ENCODE results near the gene SCUBE3. TPM values are rescaled to one million over a fixed set of nuclear protein-coding genes. Genes with fewer than 3 reads are reported as not detected.

SCUBE3 gene
- total and polyA plus RNA-seq, 9 of the 15 experiments (the other 6 are each of a cell fraction or from before 2014, with no cell fraction given), result 0.01 to 0.11 TPM; not detected in 7

- TF ChIP-seq, protein P1, sequence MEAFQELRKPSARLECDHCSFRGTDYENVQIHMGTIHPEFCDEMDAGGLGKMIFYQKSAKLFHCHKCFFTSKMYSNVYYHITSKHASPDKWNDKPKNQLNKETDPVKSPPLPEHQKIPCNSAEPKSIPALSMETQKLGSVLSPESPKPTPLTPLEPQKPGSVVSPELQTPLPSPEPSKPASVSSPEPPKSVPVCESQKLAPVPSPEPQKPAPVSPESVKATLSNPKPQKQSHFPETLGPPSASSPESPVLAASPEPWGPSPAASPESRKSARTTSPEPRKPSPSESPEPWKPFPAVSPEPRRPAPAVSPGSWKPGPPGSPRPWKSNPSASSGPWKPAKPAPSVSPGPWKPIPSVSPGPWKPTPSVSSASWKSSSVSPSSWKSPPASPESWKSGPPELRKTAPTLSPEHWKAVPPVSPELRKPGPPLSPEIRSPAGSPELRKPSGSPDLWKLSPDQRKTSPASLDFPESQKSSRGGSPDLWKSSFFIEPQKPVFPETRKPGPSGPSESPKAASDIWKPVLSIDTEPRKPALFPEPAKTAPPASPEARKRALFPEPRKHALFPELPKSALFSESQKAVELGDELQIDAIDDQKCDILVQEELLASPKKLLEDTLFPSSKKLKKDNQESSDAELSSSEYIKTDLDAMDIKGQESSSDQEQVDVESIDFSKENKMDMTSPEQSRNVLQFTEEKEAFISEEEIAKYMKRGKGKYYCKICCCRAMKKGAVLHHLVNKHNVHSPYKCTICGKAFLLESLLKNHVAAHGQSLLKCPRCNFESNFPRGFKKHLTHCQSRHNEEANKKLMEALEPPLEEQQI (IDR thresholded peaks at IDR 0.05), result no peak
- TF ChIP-seq CBFB (CRISPR knock-in tag; IDR thresholded peaks at IDR 0.05) (no peak), ETS2 (tag; IDR thresholded peaks at IDR 0.05; ENCODE audit: borderline replicate concordance, poor library complexity, severe bottlenecking) (no peak), FOXK2 (conservative IDR thresholded peaks at IDR 0.05 in 1 of 2, IDR thresholded peaks at IDR 0.05 in 1 of 2; ENCODE audit: low read depth in 2 of 2) (peak; percentile 62 to 80; a peak in 3 of 4 replicates), RUNX1 (IDR thresholded peaks at IDR 0.05; ENCODE audit: low read depth) (no peak), NBN (IDR thresholded peaks at IDR 0.05; ENCODE audit: low read depth) (0 out of 2 replicates have a peak, but pooled peaks have one; percentile 35), NFIX (CRISPR knock-in tag; IDR thresholded peaks at IDR 0.05; ENCODE audit: low read depth) (no peak), MAFF (IDR thresholded peaks at IDR 0.05; ENCODE audit: low read length) (no peak; the same call in 1 of the 2 replicates), CREM (IDR thresholded peaks at IDR 0.05; ENCODE audit: low read depth) (peak; percentile 40; the same call in 1 of the 2 replicates), SNRNP70 (optimal IDR thresholded peaks at IDR 0.05; ENCODE audit: low read depth, low read length) (no peak), TBP (optimal IDR thresholded peaks at IDR 0.05; ENCODE audit: low read depth, low read length) (no peak), IRF2 (CRISPR knock-in tag; IDR thresholded peaks at IDR 0.05) (no peak), SMARCA4 (IDR thresholded peaks at IDR 0.05) (peak; percentile 71; the same call in 1 of the 2 replicates), CXXC5 (CRISPR knock-in tag; IDR thresholded peaks at IDR 0.05) (no peak; the same call in 1 of the 2 replicates), ZNF324 (CRISPR knock-in tag; IDR thresholded peaks at IDR 0.05) (0 out of 2 replicates have a peak, but pooled peaks have one; percentile 31), EHMT2 (IDR thresholded peaks at IDR 0.05) (no peak), POLR2AphosphoS5 (IDR thresholded peaks at IDR 0.05; ENCODE audit: control insufficient read depth, insufficient read depth, low read depth, low read length) (no peak), HDAC2 (IDR thresholded peaks at IDR 0.05) (peak; percentile 14; the same call in 1 of the 2 replicates)
- TF ChIP-seq, protein P2, sequence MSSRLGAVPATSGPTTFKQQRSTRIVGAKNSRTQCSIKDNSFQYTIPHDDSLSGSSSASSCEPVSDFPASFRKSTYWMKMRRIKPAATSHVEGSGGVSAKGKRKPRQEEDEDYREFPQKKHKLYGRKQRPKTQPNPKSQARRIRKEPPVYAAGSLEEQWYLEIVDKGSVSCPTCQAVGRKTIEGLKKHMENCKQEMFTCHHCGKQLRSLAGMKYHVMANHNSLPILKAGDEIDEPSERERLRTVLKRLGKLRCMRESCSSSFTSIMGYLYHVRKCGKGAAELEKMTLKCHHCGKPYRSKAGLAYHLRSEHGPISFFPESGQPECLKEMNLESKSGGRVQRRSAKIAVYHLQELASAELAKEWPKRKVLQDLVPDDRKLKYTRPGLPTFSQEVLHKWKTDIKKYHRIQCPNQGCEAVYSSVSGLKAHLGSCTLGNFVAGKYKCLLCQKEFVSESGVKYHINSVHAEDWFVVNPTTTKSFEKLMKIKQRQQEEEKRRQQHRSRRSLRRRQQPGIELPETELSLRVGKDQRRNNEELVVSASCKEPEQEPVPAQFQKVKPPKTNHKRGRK (tag; IDR thresholded peaks at IDR 0.05), result no peak
Measured at GRCh38 chr6:35259948-35260590, 46.3 kb downstream of the SCUBE3 start (continued).
